Ectodermal cell (in vitro differentiated cells): ENCODE data around the gene GMCL2.

Source experiments
- H3K27ac ChIP-seq: 2 replicates; pipeline ENCODE4 v1.7.0; 2013; ENCODE audit warnings: mild to moderate bottlenecking, low read depth, low read length; ENCODE audit not compliant: insufficient read depth, poor library complexity, severe bottlenecking
- H3K27me3 ChIP-seq: 2 replicates; pipeline ENCODE4 v1.7.0; 2013; ENCODE audit warnings: mild to moderate bottlenecking, low read length; ENCODE audit not compliant: insufficient read depth, control insufficient read depth, poor library complexity, severe bottlenecking
- H3K36me3 ChIP-seq: one replicate; pipeline ENCODE4 v1.7.0; 2013; ENCODE audit warnings: low read length; ENCODE audit not compliant: control insufficient read depth, insufficient read depth
- H3K4me1 ChIP-seq: one replicate; pipeline ENCODE4 v1.7.0; 2013; ENCODE audit warnings: low read length; ENCODE audit not compliant: control insufficient read depth, insufficient read depth
- H3K4me3 ChIP-seq: 2 replicates; pipeline ENCODE4 v1.7.0; 2013; ENCODE audit warnings: low read depth, low read length, control low read depth; ENCODE audit not compliant: insufficient read depth
- H3K9me3 ChIP-seq: 2 replicates; pipeline ENCODE4 v1.7.0; 2013; ENCODE audit warnings: mild to moderate bottlenecking, low read length, moderate library complexity; ENCODE audit not compliant: control insufficient read depth
- WGBS, 2 experiments: methylation state at CpG; one replicate each; pipeline ENCODE4 v1.1.7; 2013; ENCODE audit warnings: missing lambda C conversion rate in 2 of 2; 5-methylcytosine and 5-hydroxymethylcytosine counted together

GMCL2 gene

DNA sequence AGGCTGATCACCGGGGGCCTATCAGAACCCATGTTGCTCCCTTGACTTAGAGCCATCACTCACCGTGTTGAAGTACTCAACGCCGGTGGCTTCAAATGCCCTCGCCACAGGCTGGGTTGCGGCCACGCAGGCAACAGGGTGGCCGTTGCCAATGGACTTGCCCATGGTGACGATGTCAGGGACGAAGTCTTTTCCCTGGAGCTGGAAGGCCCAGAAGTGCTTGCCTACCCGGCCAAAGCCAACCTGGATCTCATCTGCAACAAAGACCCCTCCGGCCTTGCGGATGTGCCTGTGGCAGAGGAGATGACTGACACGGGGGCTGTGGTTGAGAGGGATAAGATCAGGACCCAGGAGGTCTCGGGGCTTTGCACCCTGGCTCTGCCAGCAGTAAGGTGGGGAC is 35.1 kb upstream of the GMCL2 start:
- Histone ChIP-seq H3K27me3 (no peaks in the 10 kb centered on the region), H3K36me3 (peaks cover 13% of the 10 kb centered on the region), H3K4me3 (no peak overlapping the region), H3K27ac (no peak overlapping the region), H3K4me1 (peaks cover 17% of the 10 kb centered on the region), H3K9me3 (no peaks in the 10 kb centered on the region)
- WGBS, 2 experiments: 96 to 97% methylated on average over 15 of the region's 15 CpGs

DNA sequence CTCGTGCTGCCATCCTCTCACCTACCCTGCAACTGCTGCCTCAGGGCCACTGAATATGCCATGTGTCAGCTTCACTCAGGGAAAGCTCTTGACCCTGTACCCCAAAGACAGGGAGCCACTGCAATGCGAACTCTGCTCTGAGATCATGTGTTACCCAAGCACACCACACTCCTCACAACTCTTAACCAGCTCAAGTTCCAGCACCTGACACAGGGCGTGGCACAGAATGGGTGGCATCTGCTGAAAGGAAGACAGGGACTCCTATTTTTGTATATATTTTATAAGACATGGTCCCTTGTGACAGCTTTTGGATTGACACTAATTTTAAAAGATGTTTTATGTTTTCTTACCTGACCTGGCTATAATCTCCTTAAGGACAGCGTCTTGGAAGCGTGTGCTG is 34.7 kb upstream of the GMCL2 start:
- H3K4me1 ChIP-seq: peaks cover 17% of the 10 kb centered on the region
- H3K27ac ChIP-seq: no peak overlapping the region
- no peaks in the 10 kb centered on the region for H3K27me3 ChIP-seq
- peaks cover 17% of the 10 kb centered on the region for H3K36me3 ChIP-seq
- no peaks in the 10 kb centered on the region for H3K9me3 ChIP-seq
- H3K4me3 ChIP-seq: no peak overlapping the region
- 76 to 97% methylated on average over 4 to 5 of the region's 5 CpGs for WGBS, 2 experiments

DNA sequence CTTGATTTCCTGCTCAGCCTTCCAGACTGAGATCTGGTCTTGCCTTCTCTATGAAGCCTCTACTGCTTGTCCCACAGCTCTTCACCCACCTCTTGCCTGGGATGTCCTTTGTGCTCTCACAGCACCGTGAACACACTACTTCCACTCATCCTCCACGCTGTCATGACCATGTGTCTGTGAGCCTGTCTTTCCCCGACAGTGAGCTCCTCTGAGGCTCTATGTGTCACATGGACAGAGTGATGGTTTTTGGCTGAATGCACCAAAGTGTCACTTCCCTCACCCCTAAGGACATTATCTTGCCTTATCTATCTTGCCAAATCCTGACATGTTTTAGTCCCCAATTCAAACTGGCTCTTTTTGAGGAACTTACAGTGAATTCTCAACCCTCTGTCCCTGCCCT is 34.1 kb upstream of the GMCL2 start:
- no peak overlapping the region for H3K27ac ChIP-seq
- no peaks in the 10 kb centered on the region for H3K9me3 ChIP-seq
- no peaks in the 10 kb centered on the region for H3K27me3 ChIP-seq
- 92 to 97% methylated on average over 3 of the region's 3 CpGs for WGBS, 2 experiments
- H3K4me1 ChIP-seq: peaks cover 17% of the 10 kb centered on the region
- H3K4me3 ChIP-seq: no peak overlapping the region
- H3K36me3 ChIP-seq: peaks cover 23% of the 10 kb centered on the region

DNA sequence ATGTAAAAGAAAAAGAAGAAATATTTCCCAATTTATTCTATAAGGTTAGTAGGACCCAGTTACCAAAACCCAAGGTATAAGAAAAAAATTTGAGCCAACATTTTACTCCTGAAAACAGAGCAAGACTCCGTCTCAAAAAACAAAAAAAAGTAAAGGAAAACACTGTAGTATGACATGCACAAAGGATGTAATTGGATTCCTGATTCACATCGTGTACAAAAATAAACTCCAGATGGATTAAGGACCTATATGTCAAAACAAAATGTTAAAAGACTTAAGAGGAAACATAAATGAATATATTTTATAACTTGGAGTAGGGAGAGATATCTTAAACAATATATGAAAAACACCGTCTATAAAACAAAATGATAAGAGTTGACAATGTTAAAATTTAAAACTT is 31.7 kb upstream of the GMCL2 start:
- no peaks in the 10 kb centered on the region for H3K27me3 ChIP-seq
- no peak overlapping the region for H3K27ac ChIP-seq
- 97 to 100% methylated on average over 1 to 2 of the region's 3 CpGs for WGBS, 2 experiments
- peaks cover 10% of the 10 kb centered on the region for H3K4me1 ChIP-seq
- no peaks in the 10 kb centered on the region for H3K9me3 ChIP-seq
- no peak overlapping the region for H3K4me3 ChIP-seq
- peaks cover 30% of the 10 kb centered on the region for H3K36me3 ChIP-seq

DNA sequence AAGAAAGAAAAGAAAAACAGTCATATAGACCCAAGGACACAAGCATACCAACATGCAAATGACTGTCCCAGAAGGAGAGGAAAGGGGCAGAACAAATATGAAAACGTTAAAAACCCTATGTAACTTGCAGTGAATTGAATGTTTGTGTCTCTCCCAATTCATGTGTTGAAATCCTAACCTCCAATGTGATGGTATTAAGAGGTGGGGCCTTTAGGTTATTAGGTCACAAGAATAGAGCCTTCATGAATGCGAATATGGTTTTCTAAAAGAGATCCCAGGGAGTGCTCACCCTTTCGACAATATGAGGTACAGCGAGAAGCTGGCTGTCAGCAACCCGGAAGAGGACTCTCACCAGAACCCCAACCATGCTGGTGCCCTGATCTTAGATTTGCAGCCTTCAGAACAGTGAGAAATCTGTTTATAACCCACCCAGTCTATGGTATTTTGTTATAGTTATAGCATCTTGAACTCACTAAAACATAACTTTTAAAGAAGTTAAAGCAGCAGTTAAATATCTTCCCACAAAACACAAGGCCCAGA is 31.1 kb upstream of the GMCL2 start:
- WGBS, 2 experiments: 85% methylated on average over 5 of the region's 5 CpGs
- Histone ChIP-seq H3K27ac (no peak overlapping the region), H3K4me1 (peaks cover 5% of the 10 kb centered on the region), H3K9me3 (no peaks in the 10 kb centered on the region), H3K27me3 (no peaks in the 10 kb centered on the region), H3K36me3 (peaks cover 30% of the 10 kb centered on the region), H3K4me3 (no peak overlapping the region)

DNA sequence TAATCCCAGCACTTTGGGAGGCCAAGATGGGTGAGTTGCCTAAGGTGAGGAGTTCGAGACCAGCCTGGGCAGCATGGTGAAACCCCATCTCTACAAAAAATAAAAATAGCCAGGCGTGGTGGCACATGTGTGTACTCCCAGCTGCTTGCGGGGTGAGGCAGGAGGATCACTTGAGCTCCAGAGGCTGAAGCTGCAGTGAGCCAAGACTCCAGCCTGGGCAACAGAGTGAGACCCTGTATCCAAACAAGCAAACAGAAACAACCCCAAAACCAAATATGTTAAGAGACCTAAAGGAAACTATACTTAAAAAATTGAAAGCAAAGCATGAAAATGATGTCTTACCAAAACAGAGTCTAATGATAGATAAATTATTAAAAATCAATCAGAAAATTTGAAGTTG is 29.6 kb upstream of the GMCL2 start:
- Histone ChIP-seq H3K9me3 (no peaks in the 10 kb centered on the region), H3K36me3 (peaks cover 36% of the 10 kb centered on the region), H3K27ac (no peak overlapping the region), H3K4me3 (no peak overlapping the region), H3K27me3 (no peaks in the 10 kb centered on the region), H3K4me1 (no peaks in the 10 kb centered on the region)
- 88 to 95% methylated on average over 3 of the region's 3 CpGs for WGBS, 2 experiments

DNA sequence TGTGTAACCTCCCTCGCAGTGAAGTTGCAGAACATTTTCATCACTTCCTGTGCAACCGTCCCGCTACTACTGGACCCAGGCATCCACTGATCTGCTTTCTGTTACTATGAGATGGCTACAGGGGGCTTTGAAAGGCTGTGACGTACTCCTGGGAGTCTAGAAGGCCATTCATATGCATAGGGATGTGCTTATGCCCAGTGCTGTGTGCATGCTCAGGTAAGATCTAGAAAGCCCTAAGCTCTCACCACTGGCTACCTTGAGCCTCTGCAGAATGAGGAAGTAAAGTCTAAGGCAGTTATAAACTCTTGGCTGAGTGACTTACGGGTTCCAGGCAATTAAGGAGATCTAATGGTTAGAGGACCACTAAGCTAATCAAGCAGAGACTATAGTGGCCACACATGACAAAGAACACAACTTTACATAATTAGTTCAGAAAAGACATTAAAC is 28.9 kb upstream of the GMCL2 start:
- H3K9me3 ChIP-seq: no peaks in the 10 kb centered on the region
- no peaks in the 10 kb centered on the region for H3K27me3 ChIP-seq
- H3K4me1 ChIP-seq: no peaks in the 10 kb centered on the region
- 93 to 95% methylated on average over 5 of the region's 5 CpGs for WGBS, 2 experiments
- H3K4me3 ChIP-seq: no peak overlapping the region
- peaks cover 43% of the 10 kb centered on the region for H3K36me3 ChIP-seq
- H3K27ac ChIP-seq: no peak overlapping the region

DNA sequence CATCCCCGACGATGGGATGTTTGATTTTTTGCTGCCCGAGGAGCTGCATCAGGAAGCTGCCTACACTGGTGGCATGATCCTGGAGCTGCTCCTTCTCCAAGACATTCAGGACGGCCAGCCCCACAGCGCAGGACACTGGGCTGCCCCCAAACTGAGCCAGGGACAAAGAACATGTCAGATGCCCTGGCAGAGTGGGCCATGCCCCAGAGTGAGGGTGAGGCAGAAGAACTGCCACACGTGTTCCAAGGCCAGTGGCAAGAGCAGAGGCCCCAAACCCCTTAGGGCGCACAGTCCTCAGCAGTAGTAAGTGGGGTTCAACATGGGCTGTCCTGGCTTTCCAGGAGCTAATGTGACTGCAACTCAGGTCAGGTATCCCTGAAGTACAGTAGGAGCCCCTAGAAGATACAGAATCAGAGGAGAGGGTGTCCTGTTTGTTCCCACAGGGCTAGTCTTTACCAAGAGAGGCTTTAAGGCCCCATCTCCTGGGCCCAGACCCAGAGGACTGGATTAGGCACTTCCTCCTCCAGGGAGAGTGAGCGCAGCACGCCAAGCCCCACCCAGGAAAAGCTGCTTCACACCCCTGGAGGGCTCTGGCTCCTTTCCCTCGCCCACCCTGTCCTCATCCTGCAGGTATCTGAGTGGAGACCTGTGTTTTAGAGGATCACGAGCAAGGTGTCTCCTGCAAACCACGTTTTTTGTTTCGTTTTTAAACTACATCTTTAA is 28.3 kb upstream of the GMCL2 start:
- H3K9me3 ChIP-seq: no peaks in the 10 kb centered on the region
- H3K4me3 ChIP-seq: no peak overlapping the region
- H3K4me1 ChIP-seq: no peaks in the 10 kb centered on the region
- WGBS, 2 experiments: 88 to 89% methylated on average over 11 to 13 of the region's 13 CpGs
- peaks cover 48% of the 10 kb centered on the region for H3K36me3 ChIP-seq
- H3K27ac ChIP-seq: no peak overlapping the region
- no peaks in the 10 kb centered on the region for H3K27me3 ChIP-seq

DNA sequence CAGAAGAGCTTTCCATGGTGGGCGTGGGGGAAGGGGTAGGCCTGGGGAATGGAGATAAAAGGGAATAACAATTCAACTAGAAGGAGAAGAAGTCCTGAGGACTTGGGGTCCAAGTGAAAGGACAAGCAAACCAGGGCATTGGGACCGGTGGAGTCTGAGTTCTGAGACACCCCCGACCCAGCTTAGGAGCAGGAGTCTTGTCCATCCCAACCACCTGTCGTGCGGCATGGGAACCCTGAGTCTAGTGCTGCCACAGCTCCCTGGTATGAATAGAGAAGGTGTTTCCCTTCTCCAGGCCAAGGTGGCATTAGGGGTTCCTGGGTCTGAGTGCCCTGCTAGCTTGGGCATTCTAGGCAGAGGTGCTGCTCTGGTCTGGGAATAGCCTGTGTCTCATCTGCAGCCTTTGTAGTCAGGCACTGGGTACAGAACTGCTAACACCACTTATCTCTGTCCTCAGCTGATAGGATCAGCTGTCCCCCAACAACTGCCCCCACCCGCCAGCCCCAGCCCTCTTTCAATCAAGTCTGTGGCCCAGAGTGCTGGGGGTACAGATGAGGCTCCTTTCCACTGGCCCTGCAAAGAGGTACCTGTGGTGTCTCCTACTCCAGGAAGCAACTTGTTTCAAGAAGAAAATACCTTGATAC is 27.1 kb upstream of the GMCL2 start:
- WGBS, 2 experiments: 95 to 96% methylated on average over 6 of the region's 6 CpGs
- Histone ChIP-seq H3K27ac (no peak overlapping the region), H3K36me3 (peaks cover 59% of the 10 kb centered on the region), H3K27me3 (no peaks in the 10 kb centered on the region), H3K4me1 (no peaks in the 10 kb centered on the region), H3K9me3 (no peaks in the 10 kb centered on the region), H3K4me3 (no peak overlapping the region)

DNA sequence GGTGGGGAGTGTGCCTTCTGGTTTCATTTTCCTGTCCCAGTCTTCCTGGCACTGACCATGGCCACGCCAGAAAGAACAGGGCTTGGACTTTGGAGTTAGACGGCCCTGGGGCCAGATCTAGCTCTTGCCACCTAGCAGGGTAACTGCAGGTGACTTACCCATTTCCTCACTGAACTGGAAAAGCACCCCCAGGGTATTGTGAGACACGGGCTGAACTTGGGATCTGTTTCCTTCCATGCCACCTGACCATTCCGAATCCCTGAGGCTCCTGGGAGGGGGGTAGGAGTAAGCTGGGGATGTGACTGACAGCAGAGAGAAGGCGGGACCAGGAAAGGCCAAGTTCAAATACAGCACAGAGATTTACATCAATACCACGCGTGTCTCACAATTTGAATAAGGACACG is 26.6 kb upstream of the GMCL2 start:
- no peaks in the 10 kb centered on the region for H3K4me1 ChIP-seq
- no peak overlapping the region for H3K27ac ChIP-seq
- H3K27me3 ChIP-seq: no peaks in the 10 kb centered on the region
- 95% methylated on average over 8 of the region's 8 CpGs for WGBS, 2 experiments
- no peaks in the 10 kb centered on the region for H3K9me3 ChIP-seq
- H3K4me3 ChIP-seq: no peak overlapping the region
- peaks cover 64% of the 10 kb centered on the region for H3K36me3 ChIP-seq
